IMR-90 (cell line): Measurements from ENCODE around the gene RABL2A. TPM values are rescaled to one million over a fixed set of nuclear protein-coding genes. Genes with fewer than 3 reads are reported as not detected.
"Not testable (repeated sequence)": the region's sequence is repeated elsewhere in the genome, so short reads cannot be mapped to it uniquely, and the experiment has no call there.

Experiments
- ATAC-seq: fragments of 200-7000 bp; cut with Tn5 transposase; 2 replicates; pipeline ENCODE4 v1.9.1; 2020; ENCODE audit warnings: low read depth, mild to moderate bottlenecking, moderate library complexity
- BruUV-seq: library from RNA; stranded (reverse); fragments of 400-500 nt; replicated peaks from 2 replicates; lab custom pipeline; 2021; lab: Mats Ljungman, UMichigan
- CTCF ChIA-PET: fragments of 300-600 bp; formaldehyde crosslinking; extraction: SDS; loops from one replicate; lab custom pipeline; 2021; ENCODE audit warnings: antibody characterized with exemption; lab: Yijun Ruan, JAX
- POLR2A ChIA-PET: fragments of 300-600 bp; sonication (Branson Sonifier 250); formaldehyde crosslinking; loops from one replicate; lab custom pipeline; 2022; ENCODE audit warnings: antibody characterized with exemption; ENCODE audit not compliant: unreplicated experiment; lab: Charles Lee
- DNase-seq: peaks from one replicate; pipeline ENCODE4 v3.0.0; 2013
- H2AFZ ChIP-seq: replicated peaks from 2 replicates; pipeline ENCODE3; 2013; ENCODE audit warnings: low read length, mild to moderate bottlenecking; ENCODE audit not compliant: poor library complexity
- H2AK5ac ChIP-seq: 2 replicates; pipeline ENCODE4 v1.6.1; 2013; ENCODE audit warnings: low read depth, low read length, inconsistent platforms
- H2AK9ac ChIP-seq: replicated peaks from 2 replicates; pipeline ENCODE3; 2013; ENCODE audit warnings: mild to moderate bottlenecking, low read depth, low read length, moderate library complexity; ENCODE audit not compliant: poor library complexity
- H2BK120ac ChIP-seq: 2 replicates; pipeline ENCODE4 v1.6.1; 2013; ENCODE audit warnings: low read depth, low read length, inconsistent platforms
- H2BK15ac ChIP-seq: 3 replicates; pipeline ENCODE4 v1.6.1; 2013; ENCODE audit warnings: low read depth, low read length, inconsistent platforms
- H2BK20ac ChIP-seq: 2 replicates; pipeline ENCODE4 v1.6.1; 2013; ENCODE audit warnings: low read depth, mild to moderate bottlenecking, inconsistent platforms, low read length, moderate library complexity
- H2BK5ac ChIP-seq: 2 replicates; pipeline ENCODE4 v1.6.1; 2013; ENCODE audit warnings: mild to moderate bottlenecking, low read depth, low read length, inconsistent platforms; ENCODE audit not compliant: poor library complexity, severe bottlenecking
- H3K14ac ChIP-seq: replicated peaks from 2 replicates; pipeline ENCODE4 v1.6.1; 2013; ENCODE audit warnings: low read depth, low read length, inconsistent platforms
- H3K18ac ChIP-seq: 2 replicates; pipeline ENCODE4 v1.6.1; 2013; ENCODE audit warnings: low read depth, low read length, control low read depth
- H3K23ac ChIP-seq: 2 replicates; pipeline ENCODE4 v1.6.1; 2013; ENCODE audit warnings: low read depth, low read length, inconsistent platforms
- H3K27ac ChIP-seq: 2 replicates; pipeline ENCODE4 v1.5.1; 2013; ENCODE audit warnings: mild to moderate bottlenecking, control low read depth, low read length; ENCODE audit not compliant: insufficient read depth
- H3K27me3 ChIP-seq: 2 replicates; pipeline ENCODE4 v1.6.1; 2013; ENCODE audit warnings: low read length; ENCODE audit not compliant: control insufficient read depth, insufficient read depth
- H3K36me3 ChIP-seq: 2 replicates; pipeline ENCODE4 v1.6.1; 2013; ENCODE audit warnings: low read length, mixed read lengths; ENCODE audit not compliant: control insufficient read depth, insufficient read depth
- H3K4ac ChIP-seq: 2 replicates; pipeline ENCODE4 v1.6.1; 2013; ENCODE audit warnings: low read depth, low read length, inconsistent platforms
- H3K4me1 ChIP-seq: 2 replicates; pipeline ENCODE4 v1.6.1; 2013; ENCODE audit warnings: low read length, mixed read lengths; ENCODE audit not compliant: control insufficient read depth, insufficient read depth
- H3K4me2 ChIP-seq: 2 replicates; pipeline ENCODE4 v1.6.1; 2013; ENCODE audit warnings: low read depth, mild to moderate bottlenecking, control low read depth, low read length, moderate library complexity
- H3K4me3 ChIP-seq: 2 replicates; pipeline ENCODE4 v1.5.1; 2013; ENCODE audit warnings: low read depth, mild to moderate bottlenecking, control low read depth, low read length, moderate library complexity; ENCODE audit not compliant: insufficient read depth
- H3K56ac ChIP-seq: 2 replicates; pipeline ENCODE4 v1.6.1; 2013; ENCODE audit warnings: low read length, inconsistent platforms; ENCODE audit not compliant: insufficient read depth; ENCODE audit errors: extremely low read depth
- H3K79me1 ChIP-seq, 2 experiments: 2 replicates each; pipeline ENCODE4 v1.6.1; 2013; ENCODE audit warnings: low read length in 2 of 2, inconsistent platforms in 1 of 2, low read depth in 1 of 2
- H3K9ac ChIP-seq: 2 replicates; pipeline ENCODE4 v1.6.1; 2013; ENCODE audit warnings: low read depth, low read length, control low read depth
- H3K9me1 ChIP-seq: 2 replicates; pipeline ENCODE4 v1.6.1; 2013; ENCODE audit warnings: low read length, inconsistent platforms; ENCODE audit not compliant: insufficient read depth
- H3K9me3 ChIP-seq: 2 replicates; pipeline ENCODE4 v1.6.1; 2013; ENCODE audit warnings: low read length; ENCODE audit not compliant: control insufficient read depth, insufficient read depth
- H4K20me1 ChIP-seq: 2 replicates; pipeline ENCODE4 v1.6.1; 2013; ENCODE audit warnings: low read length, inconsistent platforms; ENCODE audit not compliant: insufficient read depth
- H4K5ac ChIP-seq: 2 replicates; pipeline ENCODE4 v1.6.1; 2013; ENCODE audit warnings: mild to moderate bottlenecking, low read depth, low read length, control low read depth
- H4K8ac ChIP-seq, 2 experiments: 2 replicates each; pipeline ENCODE4 v1.6.1; 2013; ENCODE audit warnings: low read depth in 2 of 2, low read length in 2 of 2, control low read depth in 1 of 2, inconsistent platforms in 1 of 2
- H4K91ac ChIP-seq: 2 replicates; pipeline ENCODE4 v1.6.1; 2013; ENCODE audit warnings: low read depth, low read length, inconsistent platforms; ENCODE audit not compliant: insufficient read depth
- WGBS, 2 experiments: methylation state at CpG; one replicate each; pipeline versions ENCODE4 v1.1.5 to v1.1.7; 2013; ENCODE audit warnings: missing lambda C conversion rate in 2 of 2; ENCODE audit not compliant: insufficient read length in 1 of 2; ENCODE audit errors: extremely low coverage in 2 of 2; 5-methylcytosine and 5-hydroxymethylcytosine counted together
- dilution Hi-C: fragments of 300-500 bp; cut with HindIII; formaldehyde crosslinking; loops from one replicate; pipeline ENCODE4 v1.14.3; 2018; ENCODE audit warnings: low sequenced_read_pairs; ENCODE audit not compliant: unreplicated experiment
- in situ Hi-C: fragments of 300-500 bp; cut with MboI; formaldehyde crosslinking; loops from 3 replicates; pipeline ENCODE4 v1.14.3; 2019; ENCODE audit warnings: low sequenced_read_pairs, inconsistent platforms, mixed read lengths
- intact Hi-C: fragments of 100-400 bp; cut with micrococcal nuclease; formaldehyde crosslinking; loops from 2 replicates; pipeline ENCODE4 v1.10.0; 2022
- polyA plus RNA-seq, 3 experiments: library from polyadenylated mRNA; depleted of rRNA; stranded (reverse); fragments of >200 nt; gene quantifications; 2 replicates each; pipeline ENCODE4 v1.2.3, GENCODE V29; 2012; ENCODE audit warnings: low replicate concordance in 1 of 3
- total RNA-seq: library from RNA; depleted of rRNA; stranded (reverse); fragments of >200 nt; gene quantifications from 2 replicates; pipeline ENCODE4 v1.2.3, GENCODE V29; 2012

Gene RABL2A
- total and polyA plus RNA-seq, 2 of the 4 experiments (the other 2 are of a cell fraction): 3.9 to 11.0 TPM

GRCh38 chr2:113621002-113621401 is 6.1 kb upstream of the RABL2A start:
- H3K14ac ChIP-seq, H3K9ac ChIP-seq, H3K36me3 ChIP-seq, H2BK5ac ChIP-seq, H2BK120ac ChIP-seq, H3K56ac ChIP-seq, CTCF ChIA-PET, H4K20me1 ChIP-seq, intact Hi-C loops, H2BK20ac ChIP-seq, ATAC-seq, H3K9me1 ChIP-seq, H3K4me1 ChIP-seq, H2AFZ ChIP-seq, H3K9me3 ChIP-seq, in situ Hi-C loops, H2AK9ac ChIP-seq, H3K4ac ChIP-seq, H4K5ac ChIP-seq, POLR2A ChIA-PET, H2AK5ac ChIP-seq, H3K4me2 ChIP-seq, H3K18ac ChIP-seq, DNase-seq, H3K79me1 ChIP-seq, H4K91ac ChIP-seq, H3K4me3 ChIP-seq, H3K23ac ChIP-seq, H2BK15ac ChIP-seq, H4K8ac ChIP-seq, H3K27me3 ChIP-seq, dilution Hi-C loops, BruUV-seq, H3K27ac ChIP-seq: not testable (repeated sequence)
- WGBS, 2 experiments: no CpG with 5 or more reads among the region's 5 CpGs

DNA sequence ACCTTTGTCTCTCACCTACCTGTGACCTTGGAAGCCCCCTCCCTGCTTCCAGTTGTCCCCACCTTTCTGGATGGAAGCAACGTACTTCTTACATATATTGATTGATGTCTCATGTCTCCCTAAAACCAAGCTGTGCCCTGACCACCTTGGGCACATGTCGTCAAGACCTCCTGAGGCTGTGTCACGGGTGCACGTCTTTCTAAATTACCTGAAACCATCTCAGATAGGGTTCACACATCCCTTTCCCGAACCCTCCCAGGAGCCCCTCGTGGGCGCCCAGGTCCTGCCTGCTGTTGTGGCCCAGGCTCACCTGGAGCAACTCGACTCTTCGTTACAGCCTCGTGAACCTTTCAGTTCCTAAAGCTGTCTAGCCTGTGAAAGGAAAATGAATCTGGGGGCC is 1.2 kb upstream of the RABL2A start:
- H2BK20ac ChIP-seq, H4K5ac ChIP-seq, dilution Hi-C loops, H2AFZ ChIP-seq, H4K8ac ChIP-seq, H3K23ac ChIP-seq, ATAC-seq, DNase-seq, H3K18ac ChIP-seq, H3K14ac ChIP-seq, H3K27me3 ChIP-seq, H4K20me1 ChIP-seq, H3K36me3 ChIP-seq, H3K79me1 ChIP-seq, H2BK15ac ChIP-seq, CTCF ChIA-PET, H3K56ac ChIP-seq, H3K27ac ChIP-seq, H3K9me1 ChIP-seq, H3K4me3 ChIP-seq, in situ Hi-C loops, H3K9ac ChIP-seq, H2BK120ac ChIP-seq, H2AK5ac ChIP-seq, H2BK5ac ChIP-seq, H3K4ac ChIP-seq, H2AK9ac ChIP-seq, H3K9me3 ChIP-seq, POLR2A ChIA-PET, BruUV-seq, H4K91ac ChIP-seq, H3K4me1 ChIP-seq, intact Hi-C loops: not testable (repeated sequence)
- peak overlapping the region; percentile 62; the same call in 1 of the 2 replicates for H3K4me2 ChIP-seq
- WGBS, 2 experiments: 90% methylated on average over 2 of the region's 10 CpGs; no CpG with 5 or more reads in 1 of the 2 experiments
